BJ (cell line): ENCODE results near the gene RSPH1. TPM values are rescaled to one million over a fixed set of nuclear protein-coding genes. Genes with fewer than 3 reads are reported as not detected.

Experiments used
- CTCF ChIA-PET: fragments of 350-600 bp; formaldehyde crosslinking; extraction: SDS; loops from one replicate; lab custom pipeline; 2021; ENCODE audit warnings: antibody characterized with exemption, inconsistent platforms; lab: Yijun Ruan, JAX
- POLR2A ChIA-PET: fragments of 300-600 bp; sonication (Branson Sonifier 250); formaldehyde crosslinking; extraction: SDS; loops from one replicate; lab custom pipeline; 2021; ENCODE audit warnings: antibody characterized with exemption; lab: Charles Lee
- DNase-seq: peaks from one replicate; pipeline ENCODE4 v3.0.0-alpha.2; 2011; ENCODE audit warnings: low read depth
- H3K27me3 ChIP-seq: 2 replicates; pipeline ENCODE4 v1.6.0; 2011; ENCODE audit warnings: low read length; ENCODE audit not compliant: control insufficient read depth, insufficient read depth
- H3K36me3 ChIP-seq: 2 replicates; pipeline ENCODE4 v1.5.1; 2011; ENCODE audit warnings: low read length; ENCODE audit not compliant: control insufficient read depth, insufficient read depth
- H3K4me3 ChIP-seq: 2 replicates; pipeline ENCODE4 v1.5.1; 2011; ENCODE audit warnings: low read depth, mild to moderate bottlenecking, control low read depth, low read length
- polyA plus RNA-seq: library from polyadenylated mRNA; depleted of rRNA; stranded (reverse); fragments of >200 nt; gene quantifications from 2 replicates; pipeline ENCODE4 v1.2.3, GENCODE V29; 2011
- TF ChIP-seq, protein P1 (sequence below): IDR thresholded peaks from 2 replicates; pipeline ENCODE4 v1.5.1; 2011; ENCODE audit warnings: low read depth, mild to moderate bottlenecking, control low read depth, inconsistent platforms, low read length, moderate library complexity; ENCODE audit not compliant: insufficient read depth

RSPH1 gene
- polyA plus RNA-seq, 1 experiment, result 0.11 TPM

- Histone ChIP-seq H3K36me3 (no peaks in the 10 kb centered on the region), H3K27me3 (no peaks in the 10 kb centered on the region; the same call in 1 of the 2 replicates), H3K4me3 (no peak overlapping the region)
- POLR2A ChIA-PET, result no interaction called here
- TF ChIP-seq, protein P1, sequence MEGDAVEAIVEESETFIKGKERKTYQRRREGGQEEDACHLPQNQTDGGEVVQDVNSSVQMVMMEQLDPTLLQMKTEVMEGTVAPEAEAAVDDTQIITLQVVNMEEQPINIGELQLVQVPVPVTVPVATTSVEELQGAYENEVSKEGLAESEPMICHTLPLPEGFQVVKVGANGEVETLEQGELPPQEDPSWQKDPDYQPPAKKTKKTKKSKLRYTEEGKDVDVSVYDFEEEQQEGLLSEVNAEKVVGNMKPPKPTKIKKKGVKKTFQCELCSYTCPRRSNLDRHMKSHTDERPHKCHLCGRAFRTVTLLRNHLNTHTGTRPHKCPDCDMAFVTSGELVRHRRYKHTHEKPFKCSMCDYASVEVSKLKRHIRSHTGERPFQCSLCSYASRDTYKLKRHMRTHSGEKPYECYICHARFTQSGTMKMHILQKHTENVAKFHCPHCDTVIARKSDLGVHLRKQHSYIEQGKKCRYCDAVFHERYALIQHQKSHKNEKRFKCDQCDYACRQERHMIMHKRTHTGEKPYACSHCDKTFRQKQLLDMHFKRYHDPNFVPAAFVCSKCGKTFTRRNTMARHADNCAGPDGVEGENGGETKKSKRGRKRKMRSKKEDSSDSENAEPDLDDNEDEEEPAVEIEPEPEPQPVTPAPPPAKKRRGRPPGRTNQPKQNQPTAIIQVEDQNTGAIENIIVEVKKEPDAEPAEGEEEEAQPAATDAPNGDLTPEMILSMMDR, result no peak
- no peak for DNase-seq
- CTCF ChIA-PET, result no interaction called here
Observed at GRCh38 chr21:42459082-42459460, 37.0 kb downstream of the RSPH1 start.

DNA sequence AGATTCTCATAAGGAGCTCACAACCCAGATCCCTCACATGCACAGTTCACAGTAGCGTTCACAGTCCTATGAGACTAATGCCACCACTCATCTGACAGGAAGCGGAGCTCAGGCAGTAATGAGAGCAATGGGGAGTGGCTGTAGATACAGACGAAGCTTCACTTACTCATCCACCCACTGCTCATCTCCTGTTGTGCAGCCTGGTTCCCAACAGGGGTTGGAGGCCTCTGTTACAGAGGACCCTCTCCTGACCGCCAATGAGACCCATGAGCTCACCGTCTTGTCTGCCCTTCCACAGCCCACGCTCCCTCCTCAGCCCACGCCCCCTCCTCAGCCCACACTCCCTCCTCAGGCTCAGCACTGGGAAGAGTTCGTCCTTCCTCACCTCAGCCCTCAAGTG, 39.6 kb downstream of the RSPH1 start:
- CTCF ChIA-PET, result no interaction called here
- TF ChIP-seq, protein P1, result no peak
- POLR2A ChIA-PET, result no interaction called here
- no peak for DNase-seq
- Histone ChIP-seq H3K27me3 (no peaks in the 10 kb centered on the region; the same call in 1 of the 2 replicates), H3K4me3 (no peak overlapping the region), H3K36me3 (no peaks in the 10 kb centered on the region)

DNA sequence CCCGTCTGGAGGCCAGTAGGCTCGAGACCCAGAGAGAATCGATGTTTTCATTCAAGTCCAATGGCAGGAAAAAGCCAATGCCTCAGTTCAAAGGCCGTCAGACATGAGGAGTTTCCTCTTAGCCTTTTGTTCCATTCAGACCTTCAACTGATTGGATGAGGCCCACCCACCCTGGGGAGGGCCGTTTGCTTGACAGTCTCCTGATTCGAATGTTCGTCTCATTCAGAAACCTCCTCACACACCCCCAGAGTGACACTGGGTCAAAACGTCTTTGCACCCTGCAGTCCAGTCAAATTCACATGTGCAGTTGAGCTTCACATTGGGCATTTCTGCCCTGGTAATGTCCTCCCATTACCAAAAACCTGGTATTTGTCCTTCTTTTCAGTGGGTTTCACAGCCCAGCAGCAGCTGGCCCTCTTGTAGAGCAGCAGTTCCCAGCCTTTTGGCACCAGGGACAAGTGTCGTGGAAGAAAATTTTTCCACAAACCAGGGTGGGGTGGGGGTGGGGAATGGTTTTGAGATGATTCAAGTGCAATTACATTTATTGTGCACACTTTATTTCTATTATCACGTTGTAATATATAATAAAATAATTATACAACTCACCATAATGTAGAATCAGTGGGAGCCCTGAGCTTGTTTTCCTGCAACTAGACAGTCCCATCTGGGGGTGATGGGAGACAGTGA, 40.1 kb downstream of the RSPH1 start:
- DNase-seq, result no peak
- POLR2A ChIA-PET, result no interaction called here
- TF ChIP-seq, protein P1, result no peak
- no peaks in the 10 kb centered on the region for H3K36me3 ChIP-seq
- H3K4me3 ChIP-seq, result no peak overlapping the region
- H3K27me3 ChIP-seq, result no peaks in the 10 kb centered on the region; the same call in 1 of the 2 replicates
- CTCF ChIA-PET, result no interaction called here

DNA sequence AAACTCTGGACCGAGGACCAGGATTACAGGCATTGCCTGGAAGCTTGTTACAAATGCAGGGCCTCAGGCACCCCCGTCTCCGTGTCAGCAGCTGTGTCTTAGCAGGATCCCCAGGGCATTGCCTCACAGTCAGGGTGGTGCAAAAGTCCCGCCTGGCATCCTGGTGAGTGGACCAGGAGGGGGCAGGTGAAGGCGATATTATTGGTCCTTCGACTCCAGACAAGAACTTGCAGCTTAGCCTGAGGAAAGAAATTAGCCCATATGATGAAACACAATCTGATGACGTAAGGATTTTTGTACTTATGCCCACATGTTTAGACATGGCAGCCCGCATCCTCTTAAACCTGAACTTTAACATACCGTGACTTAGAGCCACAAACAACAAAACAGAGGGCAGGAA, 40.8 kb downstream of the RSPH1 start:
- Histone ChIP-seq H3K4me3 (no peak overlapping the region), H3K36me3 (no peaks in the 10 kb centered on the region), H3K27me3 (no peaks in the 10 kb centered on the region; the same call in 1 of the 2 replicates)
- TF ChIP-seq, protein P1, result no peak
- ChIA-PET POLR2A (no interaction called here), CTCF (no interaction called here)
- no peak for DNase-seq

DNA sequence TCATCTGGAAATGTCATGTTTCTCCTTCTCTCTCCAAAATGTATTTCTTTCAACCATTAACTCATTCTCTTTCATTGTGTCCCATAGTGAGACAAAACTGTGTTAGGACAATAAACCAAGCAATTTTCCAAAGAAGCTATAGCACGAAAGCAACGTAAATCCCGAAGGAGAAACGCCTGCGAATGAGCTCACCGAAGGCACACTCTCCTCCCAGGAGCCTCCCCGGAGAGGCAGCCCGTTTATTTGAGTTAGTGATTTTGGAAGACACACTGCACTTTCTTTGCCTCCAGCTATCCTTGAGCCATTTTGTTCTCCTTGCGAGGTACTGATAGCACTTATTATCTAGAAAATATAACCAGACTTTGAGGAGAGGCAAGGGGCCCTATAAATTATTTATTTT, 41.2 kb downstream of the RSPH1 start:
- TF ChIP-seq, protein P1, result no peak
- DNase-seq, result no peak
- Histone ChIP-seq H3K4me3 (no peak overlapping the region), H3K36me3 (no peaks in the 10 kb centered on the region), H3K27me3 (no peaks in the 10 kb centered on the region; the same call in 1 of the 2 replicates)
- ChIA-PET CTCF (no interaction called here), POLR2A (no interaction called here)
